ENCODE measurements around the gene TP53I11.

Gene TP53I11

DNA sequence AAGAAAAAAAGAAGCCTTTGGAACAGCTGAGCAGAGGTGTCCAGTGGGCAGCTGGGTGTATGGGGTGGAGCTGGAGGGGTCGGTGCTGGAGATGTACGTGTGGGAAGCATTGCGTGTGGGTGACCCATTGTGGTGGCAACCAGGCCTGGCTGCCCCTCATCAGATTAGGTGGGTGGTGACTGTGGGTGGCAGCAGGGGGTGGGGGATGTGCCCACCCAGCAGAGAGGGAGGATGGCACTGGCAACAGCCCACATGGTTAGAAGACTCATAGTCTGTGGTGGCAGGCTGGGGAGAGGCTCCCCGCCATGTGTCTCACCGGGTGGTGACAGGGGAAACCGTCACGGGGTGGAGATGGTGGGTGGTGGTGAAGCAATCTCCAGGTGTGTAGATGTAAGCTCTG lies 27.6 kb downstream of the TP53I11 start:
- Histone ChIP-seq H3K4me3 (ENCODE audit: low read length) (no peak overlapping the region), H3K9ac (ENCODE audit: low read depth, low read length) (no peak overlapping the region), H3K4me1 (ENCODE audit: insufficient read depth, low read length) (0 out of 2 replicates have a peak, but pooled peaks cover 3% of the 10 kb centered on the region), H3K27me3 (ENCODE audit: insufficient read depth, low read length) (no peaks in the 10 kb centered on the region), H3K36me3 (ENCODE audit: insufficient read depth, low read length) (no peaks in the 10 kb centered on the region), H3K9me3 (ENCODE audit: insufficient read depth, low read depth, low read length) (no peaks in the 10 kb centered on the region), H3K27ac (ENCODE audit: low read depth, low read length) (no peak overlapping the region)
- 93% methylated on average over 7 of the region's 7 CpGs for WGBS

DNA sequence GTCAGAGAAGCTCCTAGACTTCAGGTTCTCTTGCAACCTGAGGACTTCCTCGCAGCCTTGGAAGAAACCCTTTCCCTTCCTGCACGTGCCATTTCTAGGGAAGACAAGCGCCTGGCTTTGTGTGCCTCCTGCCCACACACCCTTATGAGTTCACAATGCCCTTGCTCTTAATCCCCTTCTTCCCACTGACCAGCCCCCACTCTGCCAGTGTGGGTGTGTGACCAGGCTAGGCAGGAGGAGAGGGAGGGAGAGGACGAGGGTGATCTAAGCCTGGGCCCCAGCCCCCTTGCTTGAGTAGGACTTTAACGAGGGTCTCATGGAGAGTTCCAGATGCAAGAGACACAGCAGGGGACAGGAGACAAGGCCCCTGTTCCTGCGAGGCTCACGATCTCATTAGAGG lies 30.2 kb downstream of the TP53I11 start:
- no peaks in the 10 kb centered on the region for H3K4me1 ChIP-seq (ENCODE audit: insufficient read depth, low read length)
- H3K9ac ChIP-seq (ENCODE audit: low read depth, low read length), result no peak overlapping the region
- H3K9me3 ChIP-seq (ENCODE audit: insufficient read depth, low read depth, low read length), result no peaks in the 10 kb centered on the region
- H3K27me3 ChIP-seq (ENCODE audit: insufficient read depth, low read length), result no peaks in the 10 kb centered on the region
- no peak overlapping the region for H3K4me3 ChIP-seq (ENCODE audit: low read length)
- WGBS, result 87% methylated on average over 7 of the region's 7 CpGs
- no peak overlapping the region for H3K27ac ChIP-seq (ENCODE audit: low read depth, low read length)
- no peaks in the 10 kb centered on the region for H3K36me3 ChIP-seq (ENCODE audit: insufficient read depth, low read length)

DNA sequence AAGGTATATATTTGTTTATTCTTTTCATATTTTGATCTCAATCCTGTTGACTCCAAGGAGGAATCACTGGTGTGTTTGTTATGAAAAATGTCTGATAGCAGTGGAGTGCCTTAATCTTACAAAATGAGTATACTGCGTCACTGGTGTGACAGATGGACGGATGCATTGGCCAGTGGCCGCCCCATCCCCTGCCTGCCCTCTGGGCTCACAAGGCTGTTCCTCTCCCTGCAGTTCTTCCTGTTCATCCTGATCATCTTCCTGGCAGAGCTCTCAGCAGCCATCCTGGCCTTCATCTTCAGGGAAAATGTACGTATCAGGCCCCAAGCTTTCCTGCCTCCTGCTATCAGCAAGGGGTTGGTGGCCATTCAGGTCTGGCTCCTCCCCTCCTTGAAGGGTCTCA lies 32.9 kb downstream of the TP53I11 start:
- Histone ChIP-seq H3K4me1 (ENCODE audit: insufficient read depth, low read length) (no peaks in the 10 kb centered on the region), H3K9me3 (ENCODE audit: insufficient read depth, low read depth, low read length) (no peaks in the 10 kb centered on the region), H3K27me3 (ENCODE audit: insufficient read depth, low read length) (no peaks in the 10 kb centered on the region), H3K4me3 (ENCODE audit: low read length) (no peak overlapping the region), H3K27ac (ENCODE audit: low read depth, low read length) (no peak overlapping the region), H3K9ac (ENCODE audit: low read depth, low read length) (no peak overlapping the region), H3K36me3 (ENCODE audit: insufficient read depth, low read length) (no peaks in the 10 kb centered on the region)
- WGBS, result 93% methylated on average over 4 of the region's 4 CpGs

DNA sequence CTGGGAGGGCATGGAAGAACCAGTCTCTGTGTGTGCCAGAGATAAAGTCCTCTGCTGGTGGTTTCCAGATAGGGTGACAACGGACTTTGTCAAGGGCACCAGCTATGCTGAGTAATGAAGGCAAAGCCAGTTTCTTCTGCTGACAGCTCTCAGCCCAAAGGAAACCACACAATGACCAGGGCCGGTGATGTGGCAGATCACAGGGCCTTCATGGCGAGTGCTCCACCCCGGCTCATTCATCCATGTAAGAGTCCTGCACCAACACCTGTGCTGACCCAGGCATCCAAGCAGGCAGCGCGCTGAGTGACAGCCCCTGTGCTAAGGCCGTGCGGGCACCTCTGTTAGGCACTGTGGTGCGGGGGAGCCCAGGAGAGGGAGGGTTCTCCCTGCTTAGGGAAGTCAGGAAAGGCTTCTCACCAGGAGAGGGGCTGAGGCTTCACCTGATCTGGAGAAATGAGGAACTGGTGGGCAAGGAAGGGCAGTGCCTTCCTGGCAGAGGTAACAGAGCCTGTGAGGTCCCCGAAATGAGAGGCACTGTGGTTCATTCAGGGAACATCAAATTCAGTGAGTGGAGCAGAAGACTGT lies 33.8 kb downstream of the TP53I11 start:
- Histone ChIP-seq H3K9ac (ENCODE audit: low read depth, low read length) (no peak overlapping the region), H3K27ac (ENCODE audit: low read depth, low read length) (no peak overlapping the region), H3K9me3 (ENCODE audit: insufficient read depth, low read depth, low read length) (no peaks in the 10 kb centered on the region), H3K4me3 (ENCODE audit: low read length) (no peak overlapping the region), H3K27me3 (ENCODE audit: insufficient read depth, low read length) (no peaks in the 10 kb centered on the region), H3K36me3 (ENCODE audit: insufficient read depth, low read length) (no peaks in the 10 kb centered on the region), H3K4me1 (ENCODE audit: insufficient read depth, low read length) (peaks cover 2% of the 10 kb centered on the region; the same call in 1 of the 2 replicates)
- WGBS, result 82% methylated on average over 10 of the region's 10 CpGs

DNA sequence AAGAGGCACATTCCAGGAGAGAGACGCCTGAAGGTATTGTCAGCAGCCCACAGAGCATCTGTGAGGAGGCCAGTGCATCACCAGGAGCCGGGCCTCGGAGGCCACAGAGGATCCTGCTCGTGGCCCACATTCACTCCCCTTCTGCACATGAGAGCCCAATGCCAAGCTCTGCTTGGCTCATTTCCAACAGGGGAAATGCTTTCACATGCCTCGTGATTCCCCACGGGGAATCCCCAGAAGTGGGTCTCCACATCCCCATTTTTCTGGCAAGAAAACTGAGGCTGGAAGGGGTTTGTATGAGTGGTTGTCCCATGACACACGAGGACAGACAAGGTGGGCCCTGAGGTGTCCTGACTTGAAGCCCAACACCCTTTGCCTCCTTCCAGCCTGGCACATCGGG lies 34.4 kb downstream of the TP53I11 start:
- WGBS, result 95% methylated on average over 8 of the region's 8 CpGs
- Histone ChIP-seq H3K36me3 (ENCODE audit: insufficient read depth, low read length) (no peaks in the 10 kb centered on the region), H3K4me3 (ENCODE audit: low read length) (no peak overlapping the region), H3K9me3 (ENCODE audit: insufficient read depth, low read depth, low read length) (no peaks in the 10 kb centered on the region), H3K4me1 (ENCODE audit: insufficient read depth, low read length) (peaks cover 6% of the 10 kb centered on the region; the same call in 1 of the 2 replicates), H3K27me3 (ENCODE audit: insufficient read depth, low read length) (no peaks in the 10 kb centered on the region), H3K9ac (ENCODE audit: low read depth, low read length) (no peak overlapping the region), H3K27ac (ENCODE audit: low read depth, low read length) (no peak overlapping the region)

DNA sequence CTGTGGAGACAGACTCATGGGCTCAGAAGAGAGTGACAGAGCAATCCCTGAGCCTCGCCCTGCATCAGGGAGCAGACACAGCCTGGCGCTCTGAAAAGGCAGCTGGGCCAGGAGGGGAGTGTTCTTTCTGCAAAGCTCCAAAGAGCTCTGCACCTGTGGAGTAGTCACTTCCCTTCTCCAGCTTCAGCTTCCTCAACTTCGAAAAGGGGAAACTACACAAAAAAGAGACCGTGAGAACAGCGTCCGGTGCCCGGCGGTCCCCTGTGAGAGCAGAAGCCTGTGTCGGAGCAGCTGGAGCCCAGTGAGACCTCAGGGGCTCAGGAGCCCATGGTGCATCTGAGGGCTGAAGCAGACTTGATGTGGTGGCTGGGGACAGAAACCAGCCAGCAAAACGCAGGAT lies 35.1 kb downstream of the TP53I11 start:
- Histone ChIP-seq H3K27me3 (ENCODE audit: insufficient read depth, low read length) (no peaks in the 10 kb centered on the region), H3K9me3 (ENCODE audit: insufficient read depth, low read depth, low read length) (no peaks in the 10 kb centered on the region), H3K4me3 (ENCODE audit: low read length) (no peak overlapping the region), H3K9ac (ENCODE audit: low read depth, low read length) (no peak overlapping the region), H3K36me3 (ENCODE audit: insufficient read depth, low read length) (no peaks in the 10 kb centered on the region), H3K27ac (ENCODE audit: low read depth, low read length) (no peak overlapping the region), H3K4me1 (ENCODE audit: insufficient read depth, low read length) (peaks cover 6% of the 10 kb centered on the region; the same call in 1 of the 2 replicates)
- WGBS, result 96% methylated on average over 10 of the region's 10 CpGs

DNA sequence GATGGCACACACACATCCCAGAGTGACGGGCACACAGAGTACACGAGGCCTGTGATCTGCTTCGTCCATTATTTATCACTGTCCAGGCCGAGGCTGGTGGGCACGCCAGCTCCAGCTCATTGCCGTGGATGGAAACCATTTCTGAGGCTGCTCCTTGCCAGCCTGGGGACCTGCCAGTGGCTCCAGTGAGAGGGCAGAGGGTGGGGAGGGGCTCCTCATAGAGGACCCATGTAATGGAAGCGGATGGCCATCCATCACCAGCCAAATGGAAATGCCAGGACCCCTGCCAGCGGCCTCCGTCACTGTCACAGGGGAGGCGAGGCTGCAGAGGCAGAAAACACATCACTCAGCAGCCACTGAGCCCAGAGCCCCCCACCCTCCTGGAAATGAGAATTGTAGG lies 35.7 kb downstream of the TP53I11 start:
- Histone ChIP-seq H3K36me3 (ENCODE audit: insufficient read depth, low read length) (no peaks in the 10 kb centered on the region), H3K9me3 (ENCODE audit: insufficient read depth, low read depth, low read length) (no peaks in the 10 kb centered on the region), H3K4me3 (ENCODE audit: low read length) (no peak overlapping the region), H3K27me3 (ENCODE audit: insufficient read depth, low read length) (no peaks in the 10 kb centered on the region), H3K27ac (ENCODE audit: low read depth, low read length) (no peak overlapping the region), H3K9ac (ENCODE audit: low read depth, low read length) (no peak overlapping the region), H3K4me1 (ENCODE audit: insufficient read depth, low read length) (peaks cover 6% of the 10 kb centered on the region; the same call in 1 of the 2 replicates)
- 80% methylated on average over 10 of the region's 10 CpGs for WGBS

DNA sequence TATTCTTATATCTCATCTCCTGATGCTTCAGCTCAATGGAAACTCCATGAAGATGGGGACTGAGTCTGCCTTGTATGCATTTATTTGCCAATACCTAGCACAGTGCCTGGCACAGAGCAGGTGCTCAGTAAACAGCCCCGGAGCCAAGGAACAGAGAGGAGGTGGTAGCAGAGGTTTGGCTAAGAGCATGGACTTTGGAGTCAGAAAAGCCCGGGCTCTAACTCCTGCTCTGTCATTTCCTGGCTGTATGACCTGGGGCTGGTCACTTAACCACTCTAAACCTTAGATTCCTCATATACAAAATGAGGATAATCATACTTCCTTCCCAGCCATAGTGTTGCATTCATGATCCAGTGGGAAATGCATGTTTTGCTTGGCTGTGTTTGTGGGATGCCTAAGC lies 36.6 kb downstream of the TP53I11 start:
- H3K27me3 ChIP-seq (ENCODE audit: insufficient read depth, low read length), result no peaks in the 10 kb centered on the region
- no peak overlapping the region for H3K27ac ChIP-seq (ENCODE audit: low read depth, low read length)
- H3K4me1 ChIP-seq (ENCODE audit: insufficient read depth, low read length), result peaks cover 6% of the 10 kb centered on the region; the same call in 1 of the 2 replicates
- H3K36me3 ChIP-seq (ENCODE audit: insufficient read depth, low read length), result no peaks in the 10 kb centered on the region
- no peaks in the 10 kb centered on the region for H3K9me3 ChIP-seq (ENCODE audit: insufficient read depth, low read depth, low read length)
- no peak overlapping the region for H3K4me3 ChIP-seq (ENCODE audit: low read length)
- no peak overlapping the region for H3K9ac ChIP-seq (ENCODE audit: low read depth, low read length)
- WGBS, result 94% methylated on average over 2 of the region's 2 CpGs

DNA sequence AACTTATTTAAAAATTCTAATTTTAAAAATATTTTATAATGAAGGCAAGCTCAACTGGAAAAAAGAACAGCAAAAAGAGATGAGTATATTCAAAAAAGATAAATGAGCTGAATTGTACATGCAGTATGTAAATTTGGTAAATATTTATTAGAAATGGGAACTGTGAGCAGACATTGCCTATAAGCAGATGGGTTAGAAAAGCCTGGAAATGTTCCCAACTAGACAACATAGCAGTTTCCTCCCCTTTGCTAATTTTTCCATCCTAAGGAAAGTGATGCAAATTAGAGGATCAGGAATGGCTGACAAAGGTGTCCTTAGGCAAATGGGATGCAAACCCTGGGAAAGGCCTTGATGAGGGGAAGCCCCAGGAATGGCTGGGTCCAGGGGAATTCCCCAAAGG lies 37.2 kb downstream of the TP53I11 start:
- H3K4me3 ChIP-seq (ENCODE audit: low read length), result no peak overlapping the region
- no peak overlapping the region for H3K9ac ChIP-seq (ENCODE audit: low read depth, low read length)
- H3K4me1 ChIP-seq (ENCODE audit: insufficient read depth, low read length), result peaks cover 6% of the 10 kb centered on the region; the same call in 1 of the 2 replicates
- H3K27me3 ChIP-seq (ENCODE audit: insufficient read depth, low read length), result no peaks in the 10 kb centered on the region
- no peaks in the 10 kb centered on the region for H3K36me3 ChIP-seq (ENCODE audit: insufficient read depth, low read length)
- no peak overlapping the region for H3K27ac ChIP-seq (ENCODE audit: low read depth, low read length)
- H3K9me3 ChIP-seq (ENCODE audit: insufficient read depth, low read depth, low read length), result no peaks in the 10 kb centered on the region

DNA sequence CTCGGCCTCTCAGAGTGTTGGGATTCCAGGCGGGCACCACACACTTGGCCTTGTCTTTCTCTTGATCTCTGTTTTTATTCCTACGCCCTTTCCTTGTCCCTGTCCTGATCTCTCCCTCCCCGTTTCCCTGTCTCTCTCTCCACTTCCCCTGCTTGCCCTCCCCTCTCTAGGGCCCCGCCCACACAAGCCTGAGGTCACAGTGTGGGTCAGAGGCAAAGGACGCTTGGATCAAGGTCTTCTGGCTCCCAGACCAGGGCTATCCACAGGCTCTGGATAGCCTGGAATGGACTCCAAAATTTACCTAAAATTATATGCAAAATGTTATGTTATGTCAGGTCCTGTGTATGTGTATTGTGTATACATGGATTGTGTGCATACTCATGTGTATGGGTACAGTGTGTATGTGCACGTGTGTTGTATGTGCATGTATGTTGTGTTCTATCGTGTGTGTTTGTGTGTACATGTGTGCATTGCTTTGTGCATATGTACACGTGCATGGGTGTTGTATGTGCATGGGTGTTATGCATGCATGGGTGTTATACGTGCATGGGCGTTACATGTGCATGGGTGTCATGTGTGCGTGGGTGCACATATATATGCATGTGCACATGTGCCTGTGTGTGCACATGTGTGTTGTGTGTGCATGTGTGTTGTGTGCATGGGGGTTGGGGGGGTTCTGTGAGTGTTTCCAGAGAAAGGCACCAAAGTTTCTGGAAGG lies 38.3 kb downstream of the TP53I11 start:
- 65% methylated on average over 12 of the region's 12 CpGs for WGBS
- H3K27ac ChIP-seq (ENCODE audit: low read depth, low read length), result no peak overlapping the region
- no peak overlapping the region for H3K9ac ChIP-seq (ENCODE audit: low read depth, low read length)
- H3K4me3 ChIP-seq (ENCODE audit: low read length), result no peak overlapping the region
- H3K9me3 ChIP-seq (ENCODE audit: insufficient read depth, low read depth, low read length), result no peaks in the 10 kb centered on the region
- H3K36me3 ChIP-seq (ENCODE audit: insufficient read depth, low read length), result no peaks in the 10 kb centered on the region
- no peaks in the 10 kb centered on the region for H3K27me3 ChIP-seq (ENCODE audit: insufficient read depth, low read length)
- H3K4me1 ChIP-seq (ENCODE audit: insufficient read depth, low read length), result peaks cover 6% of the 10 kb centered on the region; the same call in 1 of the 2 replicates

DNA sequence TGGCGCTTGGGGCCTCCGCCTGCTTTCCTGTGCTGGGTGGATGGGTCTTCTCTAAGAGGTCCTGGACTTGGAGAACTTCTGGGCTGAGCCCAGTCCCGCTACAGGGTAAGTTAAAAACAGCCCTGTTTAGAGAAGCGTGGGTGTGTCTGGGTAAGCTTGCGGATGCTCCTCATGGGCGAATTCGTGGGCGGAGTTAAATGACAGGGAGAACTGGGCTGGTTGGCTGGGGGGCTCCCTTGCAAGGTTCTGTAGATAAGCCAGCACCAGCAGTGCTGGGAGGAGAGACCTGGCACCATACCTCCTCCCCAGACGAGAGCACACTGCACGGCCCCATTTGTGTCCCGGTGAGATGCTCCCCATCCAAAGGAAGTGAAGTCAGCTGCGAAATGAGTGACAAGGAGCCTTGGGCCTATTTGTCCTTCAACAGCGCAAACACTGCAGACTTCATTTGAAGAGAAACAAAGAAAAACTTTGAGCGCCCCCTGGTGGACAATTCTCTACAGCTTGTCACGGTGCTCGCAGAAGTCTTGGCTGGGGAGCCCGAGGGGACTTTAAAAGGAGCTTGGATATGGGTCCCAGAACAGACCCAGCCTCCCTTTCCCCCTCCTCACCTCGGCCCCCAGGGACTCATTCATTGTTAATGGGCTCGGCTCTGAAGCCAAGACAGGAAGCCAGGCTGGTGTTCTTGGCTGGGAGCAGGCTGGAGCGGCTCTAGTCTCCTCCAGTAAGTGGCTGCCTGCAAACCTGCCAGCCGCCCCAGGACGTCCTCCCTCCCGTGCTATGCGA lies 39.5 kb downstream of the TP53I11 start:
- no peaks in the 10 kb centered on the region for H3K27me3 ChIP-seq (ENCODE audit: insufficient read depth, low read length)
- peaks cover 10% of the 10 kb centered on the region for H3K4me1 ChIP-seq (ENCODE audit: insufficient read depth, low read length)
- WGBS, result 28% methylated on average over 24 of the region's 24 CpGs
- peak overlapping the region; percentile 53 for H3K9ac ChIP-seq (ENCODE audit: low read depth, low read length)
- H3K4me3 ChIP-seq (ENCODE audit: low read length), result peak overlapping the region; percentile 32
- no peaks in the 10 kb centered on the region for H3K36me3 ChIP-seq (ENCODE audit: insufficient read depth, low read length)
- H3K27ac ChIP-seq (ENCODE audit: low read depth, low read length), result peak overlapping the region; percentile 14; the same call in 1 of the 2 replicates
- no peaks in the 10 kb centered on the region for H3K9me3 ChIP-seq (ENCODE audit: insufficient read depth, low read depth, low read length)

Data from HUES64 (cell line).